Prostate gland (tissue), 2 donors: Measurements from ENCODE around the gene ADGRL3.

Experiments
- POLR2A ChIP-seq: fragments of 450-650 bp; IDR thresholded peaks from one replicate; pipeline ENCODE4 v1.6.1; 2016; ENCODE audit warnings: antibody characterized with exemption, mild to moderate bottlenecking
- POLR2AphosphoS5 ChIP-seq: sonication (generic); formaldehyde crosslinking; IDR thresholded peaks from one replicate; pipeline ENCODE4 v1.6.1; 2017; ENCODE audit warnings: antibody characterized with exemption
- TF ChIP-seq, protein P1 (sequence below), 4 experiments: fragments of 200-600 bp in 2 of 4; fragments of 450-650 bp in 2 of 4; sonication (generic) in 2 of 4; IDR thresholded peaks; 1 replicate in 3 of 4; 2 replicates in 1 of 4; pipeline ENCODE4 v1.5.1; 2016 to 2019; ENCODE audit warnings: antibody characterized with exemption in 4 of 4, mild to moderate bottlenecking in 2 of 4, moderate library complexity in 2 of 4

DNA sequence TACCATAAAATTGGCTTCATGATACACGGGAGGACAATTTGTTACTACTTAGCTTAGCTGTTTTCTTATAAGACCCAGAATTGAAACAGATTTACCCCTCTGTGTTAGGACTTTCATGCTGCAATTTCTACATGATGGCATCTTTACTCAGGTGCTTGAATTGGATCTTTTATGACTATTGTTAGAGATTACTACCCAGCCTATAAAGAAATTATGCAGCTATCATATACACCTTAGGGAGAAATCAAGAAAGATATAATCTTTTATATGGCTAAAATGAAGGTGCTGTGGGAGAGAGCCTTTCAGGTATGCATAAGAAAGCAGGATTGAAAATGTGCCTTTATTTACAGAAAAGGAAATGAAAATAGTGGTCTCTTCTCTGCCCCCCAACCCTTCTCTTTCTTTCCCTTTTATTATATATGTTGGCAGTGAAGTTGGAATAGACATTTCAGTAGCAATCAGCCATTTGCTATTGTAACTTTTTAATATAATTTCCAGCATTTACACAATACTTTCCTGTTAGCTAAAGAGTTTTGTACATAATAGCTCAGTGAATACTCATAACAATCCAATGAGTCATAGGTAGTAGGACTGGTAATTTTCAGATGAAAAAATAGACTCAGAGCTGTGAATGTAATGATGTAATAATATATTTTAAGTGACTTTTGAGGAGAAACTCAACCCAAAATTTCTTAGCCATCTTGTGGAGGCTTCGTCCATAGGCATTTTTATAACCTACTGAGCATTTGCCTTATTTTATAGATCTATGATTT is 311.8 kb downstream of the ADGRL3 start:
- TF ChIP-seq POLR2A (no peak), POLR2AphosphoS5 (no peak)
- TF ChIP-seq, protein P1, sequence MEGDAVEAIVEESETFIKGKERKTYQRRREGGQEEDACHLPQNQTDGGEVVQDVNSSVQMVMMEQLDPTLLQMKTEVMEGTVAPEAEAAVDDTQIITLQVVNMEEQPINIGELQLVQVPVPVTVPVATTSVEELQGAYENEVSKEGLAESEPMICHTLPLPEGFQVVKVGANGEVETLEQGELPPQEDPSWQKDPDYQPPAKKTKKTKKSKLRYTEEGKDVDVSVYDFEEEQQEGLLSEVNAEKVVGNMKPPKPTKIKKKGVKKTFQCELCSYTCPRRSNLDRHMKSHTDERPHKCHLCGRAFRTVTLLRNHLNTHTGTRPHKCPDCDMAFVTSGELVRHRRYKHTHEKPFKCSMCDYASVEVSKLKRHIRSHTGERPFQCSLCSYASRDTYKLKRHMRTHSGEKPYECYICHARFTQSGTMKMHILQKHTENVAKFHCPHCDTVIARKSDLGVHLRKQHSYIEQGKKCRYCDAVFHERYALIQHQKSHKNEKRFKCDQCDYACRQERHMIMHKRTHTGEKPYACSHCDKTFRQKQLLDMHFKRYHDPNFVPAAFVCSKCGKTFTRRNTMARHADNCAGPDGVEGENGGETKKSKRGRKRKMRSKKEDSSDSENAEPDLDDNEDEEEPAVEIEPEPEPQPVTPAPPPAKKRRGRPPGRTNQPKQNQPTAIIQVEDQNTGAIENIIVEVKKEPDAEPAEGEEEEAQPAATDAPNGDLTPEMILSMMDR (IDR thresholded peaks at IDR 0.05), result no peak
